Lower lobe of right lung (tissue), 2 donors: ENCODE data around the gene PLEKHM3. TPM values are rescaled to one million over a fixed set of nuclear protein-coding genes. Genes with fewer than 3 reads are reported as not detected.

Experiments
- ATAC-seq, 2 donors: fragments of 200-7000 bp; cut with Tn5 transposase; one replicate each; pipeline ENCODE4 v1.9.1; 2020 to 2022; ENCODE audit warnings: mild to moderate bottlenecking in 2 of 2, moderate library complexity in 2 of 2
- DNase-seq: peaks from one replicate; pipeline ENCODE4 v3.0.0-alpha.2; 2020
- H3K27ac ChIP-seq: fragments of 200-600 bp; one replicate; pipeline ENCODE4 v1.8.0; 2022
- H3K27me3 ChIP-seq: fragments of 200-600 bp; one replicate; pipeline ENCODE4 v1.8.0; 2022; ENCODE audit warnings: low read depth
- H3K36me3 ChIP-seq: fragments of 200-600 bp; one replicate; pipeline ENCODE4 v1.8.0; 2022; ENCODE audit warnings: mild to moderate bottlenecking
- H3K4me1 ChIP-seq: fragments of 200-600 bp; one replicate; pipeline ENCODE4 v1.8.0; 2022
- H3K4me3 ChIP-seq: fragments of 200-600 bp; one replicate; pipeline ENCODE4 v1.8.0; 2022; ENCODE audit warnings: mild to moderate bottlenecking
- H3K9me3 ChIP-seq: fragments of 200-600 bp; one replicate; pipeline ENCODE4 v1.8.0; 2022
- intact Hi-C: fragments of 100-400 bp; cut with DNase I; formaldehyde crosslinking; loops from one replicate; pipeline ENCODE4 v1.11.0; 2022
- total RNA-seq: library from RNA; stranded (reverse); fragmentation: NEBNext Ultra II Directional; extraction: Animal tissue kit (Norgen Biotek cat#: 25700); gene quantifications from one replicate; pipeline ENCODE4 v1.2.1, GENCODE V29; 2021
- TF ChIP-seq, protein P1 (sequence below): fragments of 200-600 bp; IDR thresholded peaks from one replicate; pipeline ENCODE4 v1.8.0; 2022; ENCODE audit warnings: antibody characterized with exemption, mild to moderate bottlenecking
- donor health status: DM: no; HTN: yes; CAD: no; lungs with severe emphysema.

PLEKHM3 gene
- total RNA-seq, 1 donor from 2014 or later: 25.8 TPM

DNA sequence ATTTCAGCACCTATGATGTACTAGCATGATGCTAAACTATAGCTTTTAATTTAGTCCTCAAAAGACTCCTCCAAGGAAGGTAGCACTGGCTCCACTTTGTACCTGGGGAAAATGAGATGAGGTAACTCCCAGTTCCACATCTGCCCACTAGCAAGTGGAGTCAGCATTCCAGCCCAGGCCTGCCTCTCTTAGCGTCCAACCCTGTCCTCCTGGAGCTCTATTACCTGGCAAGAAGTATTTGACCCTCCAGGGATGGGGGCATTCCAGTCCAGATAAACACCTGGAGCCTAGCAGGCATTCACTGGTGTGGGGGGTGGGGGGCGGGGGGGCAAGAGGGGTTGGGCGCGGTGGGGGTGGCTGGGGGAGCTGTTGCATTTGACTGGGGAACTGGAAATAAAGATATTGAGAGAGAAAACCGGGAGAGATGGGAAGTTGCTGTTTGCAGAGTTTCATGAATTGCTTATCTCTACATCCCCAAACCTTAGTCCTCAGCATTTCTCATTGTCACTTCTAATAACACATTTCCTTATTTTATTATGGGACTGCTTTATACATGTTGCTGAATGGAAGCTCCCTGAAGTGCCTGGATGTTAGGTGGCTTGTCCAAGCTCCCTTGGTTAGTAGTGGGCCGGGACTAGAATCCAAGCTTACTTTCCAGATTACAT is 233.6 kb downstream of the PLEKHM3 start:
- DNase-seq: no peak
- TF ChIP-seq, protein P1, sequence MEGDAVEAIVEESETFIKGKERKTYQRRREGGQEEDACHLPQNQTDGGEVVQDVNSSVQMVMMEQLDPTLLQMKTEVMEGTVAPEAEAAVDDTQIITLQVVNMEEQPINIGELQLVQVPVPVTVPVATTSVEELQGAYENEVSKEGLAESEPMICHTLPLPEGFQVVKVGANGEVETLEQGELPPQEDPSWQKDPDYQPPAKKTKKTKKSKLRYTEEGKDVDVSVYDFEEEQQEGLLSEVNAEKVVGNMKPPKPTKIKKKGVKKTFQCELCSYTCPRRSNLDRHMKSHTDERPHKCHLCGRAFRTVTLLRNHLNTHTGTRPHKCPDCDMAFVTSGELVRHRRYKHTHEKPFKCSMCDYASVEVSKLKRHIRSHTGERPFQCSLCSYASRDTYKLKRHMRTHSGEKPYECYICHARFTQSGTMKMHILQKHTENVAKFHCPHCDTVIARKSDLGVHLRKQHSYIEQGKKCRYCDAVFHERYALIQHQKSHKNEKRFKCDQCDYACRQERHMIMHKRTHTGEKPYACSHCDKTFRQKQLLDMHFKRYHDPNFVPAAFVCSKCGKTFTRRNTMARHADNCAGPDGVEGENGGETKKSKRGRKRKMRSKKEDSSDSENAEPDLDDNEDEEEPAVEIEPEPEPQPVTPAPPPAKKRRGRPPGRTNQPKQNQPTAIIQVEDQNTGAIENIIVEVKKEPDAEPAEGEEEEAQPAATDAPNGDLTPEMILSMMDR: no peak
- Histone ChIP-seq H3K4me1 (no peaks in the 10 kb centered on the region), H3K9me3 (no peaks in the 10 kb centered on the region), H3K27me3 (no peaks in the 10 kb centered on the region), H3K27ac (no peak overlapping the region), H3K4me3 (no peak overlapping the region), H3K36me3 (no peaks in the 10 kb centered on the region)
- intact Hi-C loops: no loop called here
- ATAC-seq: peak; percentile 43 to 53

DNA sequence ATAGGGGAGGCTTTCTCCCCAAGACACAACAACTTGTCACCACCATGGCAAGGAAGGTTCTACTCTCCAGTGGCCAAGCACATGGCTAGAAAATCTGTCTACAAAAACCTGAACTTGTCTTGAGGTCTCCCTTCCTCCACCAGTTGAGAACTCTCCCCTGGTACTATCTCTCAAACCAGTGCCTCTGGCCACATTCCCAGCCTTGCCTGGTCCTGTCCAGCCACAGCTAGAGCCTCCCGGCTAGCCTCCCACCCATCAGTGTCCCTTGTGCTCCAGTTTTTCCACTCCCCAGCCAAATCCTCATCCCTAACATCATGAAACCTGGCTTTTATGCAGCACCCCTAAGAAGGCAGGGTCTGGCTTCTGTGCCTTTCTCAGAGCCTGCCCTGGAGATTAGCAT is 234.4 kb downstream of the PLEKHM3 start:
- DNase-seq (no peak), ATAC-seq (no peak)
- H3K4me3 ChIP-seq: no peak overlapping the region
- TF ChIP-seq, protein P1: no peak
- intact Hi-C loops: no loop called here
- no peaks in the 10 kb centered on the region for H3K4me1 ChIP-seq
- no peaks in the 10 kb centered on the region for H3K9me3 ChIP-seq
- no peak overlapping the region for H3K27ac ChIP-seq
- H3K27me3 ChIP-seq: no peaks in the 10 kb centered on the region
- no peaks in the 10 kb centered on the region for H3K36me3 ChIP-seq

DNA sequence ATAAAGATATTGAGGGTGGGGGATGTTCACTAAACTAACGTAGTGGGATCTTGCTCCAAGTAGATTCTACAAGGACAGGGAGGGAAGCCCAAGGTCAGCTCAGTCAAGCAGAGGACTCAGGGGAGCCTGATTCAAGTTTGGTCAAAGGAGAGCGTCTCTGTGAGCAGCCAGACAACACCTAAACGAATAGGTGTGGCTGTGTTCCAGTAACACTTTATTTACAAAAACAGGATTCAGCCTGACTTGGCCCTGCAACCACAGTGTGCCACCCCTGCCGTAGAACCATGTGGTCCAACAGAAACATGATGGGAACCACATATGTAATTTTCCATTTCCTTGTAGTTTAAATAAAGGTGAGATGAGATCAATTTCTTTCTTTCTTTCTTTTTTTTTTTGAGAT is 237.5 kb downstream of the PLEKHM3 start:
- H3K4me1 ChIP-seq: no peaks in the 10 kb centered on the region
- H3K9me3 ChIP-seq: no peaks in the 10 kb centered on the region
- ATAC-seq (no peak), DNase-seq (no peak)
- intact Hi-C loops: no loop called here
- TF ChIP-seq, protein P1: no peak
- H3K27ac ChIP-seq: no peak overlapping the region
- no peaks in the 10 kb centered on the region for H3K27me3 ChIP-seq
- no peaks in the 10 kb centered on the region for H3K36me3 ChIP-seq
- H3K4me3 ChIP-seq: no peak overlapping the region

DNA sequence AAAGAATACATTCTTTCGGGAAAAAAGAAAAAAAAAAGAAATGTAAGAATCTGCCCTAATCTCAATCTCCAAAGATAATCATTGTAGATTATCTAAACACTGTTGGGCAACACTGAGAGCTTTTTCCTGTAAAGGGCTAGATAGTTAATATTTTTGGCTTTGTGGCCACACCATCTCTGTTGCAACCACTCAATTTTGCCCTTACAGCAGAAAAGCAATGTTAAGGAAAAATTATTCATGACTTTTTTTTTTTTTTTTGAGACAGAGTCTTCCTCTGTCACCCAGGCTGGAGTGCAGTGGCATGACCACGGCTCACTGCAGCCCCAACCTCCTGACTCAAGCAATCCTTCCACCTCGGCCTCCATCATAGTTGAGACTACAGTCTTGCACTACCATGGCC is 238.3 kb downstream of the PLEKHM3 start:
- DNase-seq (no peak), ATAC-seq (no peak)
- Histone ChIP-seq H3K27ac (no peak overlapping the region), H3K9me3 (no peaks in the 10 kb centered on the region), H3K4me1 (no peaks in the 10 kb centered on the region), H3K36me3 (no peaks in the 10 kb centered on the region), H3K27me3 (no peaks in the 10 kb centered on the region), H3K4me3 (no peak overlapping the region)
- TF ChIP-seq, protein P1: no peak
- intact Hi-C loops: no loop called here

DNA sequence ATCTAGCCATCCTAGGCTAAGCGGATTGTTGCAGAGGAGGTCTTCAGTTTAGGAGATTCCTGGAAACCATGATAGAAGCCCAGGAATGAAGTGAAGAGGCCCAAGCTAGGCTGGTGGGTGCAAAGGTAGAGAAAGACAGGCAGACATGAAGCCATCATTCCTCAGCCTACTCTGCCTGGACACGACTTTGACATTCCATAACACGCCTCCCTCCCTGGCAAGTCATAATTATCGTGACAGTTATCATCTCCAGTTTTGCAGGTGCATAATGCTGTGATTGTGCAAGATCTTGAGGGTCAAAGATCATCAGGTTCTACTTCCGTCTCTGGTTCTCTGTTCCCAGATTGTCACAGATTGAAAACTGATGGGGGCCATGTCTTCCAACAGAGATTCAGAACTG is 240.4 kb downstream of the PLEKHM3 start:
- no peak for ATAC-seq
- Histone ChIP-seq H3K9me3 (no peaks in the 10 kb centered on the region), H3K27me3 (no peaks in the 10 kb centered on the region), H3K4me1 (no peaks in the 10 kb centered on the region), H3K36me3 (no peaks in the 10 kb centered on the region), H3K4me3 (no peak overlapping the region), H3K27ac (no peak overlapping the region)
- intact Hi-C loops: no loop called here
- DNase-seq: no peak
- TF ChIP-seq, protein P1: no peak

DNA sequence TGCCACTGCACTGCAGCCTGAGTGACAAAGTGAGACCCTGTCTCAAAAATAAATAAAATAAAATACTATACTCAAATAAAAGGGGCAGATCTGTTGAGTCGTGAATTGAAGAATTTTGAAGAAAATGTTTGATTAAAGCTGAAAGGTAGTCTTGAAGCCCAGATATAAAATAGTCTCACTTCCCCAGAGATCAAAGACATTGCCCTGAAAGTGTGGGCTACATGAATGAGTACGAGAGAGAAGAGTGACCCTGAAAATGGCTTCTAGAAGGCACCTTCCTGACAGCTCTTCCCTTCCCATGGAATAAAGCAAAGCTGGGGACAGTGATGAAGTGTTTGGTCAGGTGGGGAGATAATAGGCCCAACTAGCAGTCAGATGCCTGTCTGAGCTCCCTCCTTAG is 241.8 kb downstream of the PLEKHM3 start:
- intact Hi-C loops: no loop called here

More for the DNA sequence above, 241.8 kb downstream of the PLEKHM3 start:
- Histone ChIP-seq H3K27ac (no peak overlapping the region), H3K4me1 (no peaks in the 10 kb centered on the region), H3K27me3 (no peaks in the 10 kb centered on the region), H3K9me3 (no peaks in the 10 kb centered on the region), H3K4me3 (no peak overlapping the region), H3K36me3 (no peaks in the 10 kb centered on the region)
- DNase-seq: no peak
- ATAC-seq: no peak
- TF ChIP-seq, protein P1: no peak
